ENCODE results near the gene ZDHHC14.

ZDHHC14 gene

DNA sequence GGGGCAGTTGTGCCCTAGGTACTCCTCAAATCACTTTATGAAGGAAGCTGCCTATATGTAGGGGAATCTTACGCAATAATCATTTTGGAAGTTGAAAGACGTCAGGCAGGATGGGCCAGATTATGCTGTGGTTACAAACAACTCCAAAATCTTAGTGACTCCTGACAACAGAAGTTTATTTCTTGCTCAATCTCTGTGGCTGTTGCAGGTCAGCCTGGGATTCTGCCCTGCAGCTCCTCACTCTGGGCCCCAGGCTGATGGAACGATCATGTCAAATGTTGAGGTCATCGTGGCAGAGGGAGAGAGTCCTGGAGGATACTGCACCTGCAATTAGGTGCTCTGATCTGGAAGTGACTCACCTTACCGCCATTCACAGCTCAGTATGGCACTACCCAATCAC lies 88.4 kb downstream of the ZDHHC14 start:
- H3K4me3 ChIP-seq (ENCODE audit: insufficient read depth, low read length, poor library complexity, severe bottlenecking) = no peak overlapping the region
- H4K20me1 ChIP-seq (ENCODE audit: low read depth, low read length) = no peaks in the 10 kb centered on the region
- H2AFZ ChIP-seq (ENCODE audit: low read depth, low read length, severe bottlenecking) = no peak overlapping the region
- no peaks in the 10 kb centered on the region for H3K36me3 ChIP-seq (ENCODE audit: low read length)
- H3K79me2 ChIP-seq (ENCODE audit: insufficient read depth, low read length) = no peaks in the 10 kb centered on the region
- no peaks in the 10 kb centered on the region for H3K9me3 ChIP-seq (ENCODE audit: insufficient read depth, low read length)
- H3K9ac ChIP-seq (ENCODE audit: low read length) = no peak overlapping the region
- TF ChIP-seq, protein P1, sequence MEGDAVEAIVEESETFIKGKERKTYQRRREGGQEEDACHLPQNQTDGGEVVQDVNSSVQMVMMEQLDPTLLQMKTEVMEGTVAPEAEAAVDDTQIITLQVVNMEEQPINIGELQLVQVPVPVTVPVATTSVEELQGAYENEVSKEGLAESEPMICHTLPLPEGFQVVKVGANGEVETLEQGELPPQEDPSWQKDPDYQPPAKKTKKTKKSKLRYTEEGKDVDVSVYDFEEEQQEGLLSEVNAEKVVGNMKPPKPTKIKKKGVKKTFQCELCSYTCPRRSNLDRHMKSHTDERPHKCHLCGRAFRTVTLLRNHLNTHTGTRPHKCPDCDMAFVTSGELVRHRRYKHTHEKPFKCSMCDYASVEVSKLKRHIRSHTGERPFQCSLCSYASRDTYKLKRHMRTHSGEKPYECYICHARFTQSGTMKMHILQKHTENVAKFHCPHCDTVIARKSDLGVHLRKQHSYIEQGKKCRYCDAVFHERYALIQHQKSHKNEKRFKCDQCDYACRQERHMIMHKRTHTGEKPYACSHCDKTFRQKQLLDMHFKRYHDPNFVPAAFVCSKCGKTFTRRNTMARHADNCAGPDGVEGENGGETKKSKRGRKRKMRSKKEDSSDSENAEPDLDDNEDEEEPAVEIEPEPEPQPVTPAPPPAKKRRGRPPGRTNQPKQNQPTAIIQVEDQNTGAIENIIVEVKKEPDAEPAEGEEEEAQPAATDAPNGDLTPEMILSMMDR (IDR thresholded peaks at IDR 0.05; ENCODE audit: insufficient read depth, low read length, poor library complexity, severe bottlenecking) = no peak
- TF ChIP-seq EZH2phosphoT487 (conservative IDR thresholded peaks at IDR 0.05; ENCODE audit: low read length) = no peak
- H3K9me2 ChIP-seq (replicated peaks; ENCODE audit: insufficient read depth, low read length) = no peaks in the 10 kb centered on the region
- no peaks in the 10 kb centered on the region for H3K27me3 ChIP-seq (ENCODE audit: low read length)
- no peak overlapping the region for H3K27ac ChIP-seq (ENCODE audit: low read depth, low read length)
- no peaks in the 10 kb centered on the region for H3F3A ChIP-seq (ENCODE audit: insufficient read depth)
- H3K4me2 ChIP-seq (ENCODE audit: low read depth, low read length, poor library complexity, severe bottlenecking) = no peak overlapping the region

DNA sequence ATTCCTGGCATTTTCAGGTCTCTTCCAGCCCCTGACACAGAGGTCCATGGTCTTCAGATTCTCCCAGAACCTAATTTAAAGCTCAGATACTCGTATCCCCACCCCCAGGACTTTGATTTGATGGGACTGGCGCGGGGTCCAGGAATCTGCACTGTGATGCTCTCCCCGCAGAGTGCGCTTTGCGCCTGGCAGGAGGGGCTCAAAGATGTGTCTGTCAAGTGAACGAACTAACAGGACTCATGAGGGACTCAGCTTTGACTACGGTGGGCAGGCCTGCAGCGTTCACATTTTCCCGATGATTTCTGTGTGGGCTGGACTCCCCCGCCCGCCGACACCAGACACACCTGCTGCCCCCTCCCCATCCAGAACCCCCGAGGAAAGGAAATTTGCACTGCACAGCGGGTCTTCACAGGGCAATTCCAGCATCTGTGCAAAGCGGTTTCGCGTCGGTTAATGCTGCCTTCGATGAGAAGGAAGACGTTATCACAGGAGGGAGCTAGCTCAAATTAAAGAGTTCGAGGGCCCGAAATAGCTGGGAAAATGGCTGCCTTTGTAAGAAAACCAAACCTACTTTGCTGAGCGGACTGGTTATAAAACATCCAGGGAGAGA lies 90.2 kb downstream of the ZDHHC14 start:
- Histone ChIP-seq H3K27me3 (ENCODE audit: low read length) (no peaks in the 10 kb centered on the region), H3K79me2 (ENCODE audit: insufficient read depth, low read length) (no peaks in the 10 kb centered on the region), H4K20me1 (ENCODE audit: low read depth, low read length) (no peaks in the 10 kb centered on the region), H3K4me2 (ENCODE audit: low read depth, low read length, poor library complexity, severe bottlenecking) (no peak overlapping the region), H2AFZ (ENCODE audit: low read depth, low read length, severe bottlenecking) (no peak overlapping the region), H3K9me2 (replicated peaks; ENCODE audit: insufficient read depth, low read length) (no peaks in the 10 kb centered on the region), H3K4me3 (ENCODE audit: insufficient read depth, low read length, poor library complexity, severe bottlenecking) (no peak overlapping the region), H3K36me3 (ENCODE audit: low read length) (no peaks in the 10 kb centered on the region), H3K9ac (ENCODE audit: low read length) (no peak overlapping the region), H3F3A (ENCODE audit: insufficient read depth) (no peaks in the 10 kb centered on the region), H3K27ac (ENCODE audit: low read depth, low read length) (no peak overlapping the region), H3K9me3 (ENCODE audit: insufficient read depth, low read length) (no peaks in the 10 kb centered on the region)
- TF ChIP-seq EZH2phosphoT487 (conservative IDR thresholded peaks at IDR 0.05; ENCODE audit: low read length) = no peak
- TF ChIP-seq, protein P1 (IDR thresholded peaks at IDR 0.05; ENCODE audit: insufficient read depth, low read length, poor library complexity, severe bottlenecking) = no peak

DNA sequence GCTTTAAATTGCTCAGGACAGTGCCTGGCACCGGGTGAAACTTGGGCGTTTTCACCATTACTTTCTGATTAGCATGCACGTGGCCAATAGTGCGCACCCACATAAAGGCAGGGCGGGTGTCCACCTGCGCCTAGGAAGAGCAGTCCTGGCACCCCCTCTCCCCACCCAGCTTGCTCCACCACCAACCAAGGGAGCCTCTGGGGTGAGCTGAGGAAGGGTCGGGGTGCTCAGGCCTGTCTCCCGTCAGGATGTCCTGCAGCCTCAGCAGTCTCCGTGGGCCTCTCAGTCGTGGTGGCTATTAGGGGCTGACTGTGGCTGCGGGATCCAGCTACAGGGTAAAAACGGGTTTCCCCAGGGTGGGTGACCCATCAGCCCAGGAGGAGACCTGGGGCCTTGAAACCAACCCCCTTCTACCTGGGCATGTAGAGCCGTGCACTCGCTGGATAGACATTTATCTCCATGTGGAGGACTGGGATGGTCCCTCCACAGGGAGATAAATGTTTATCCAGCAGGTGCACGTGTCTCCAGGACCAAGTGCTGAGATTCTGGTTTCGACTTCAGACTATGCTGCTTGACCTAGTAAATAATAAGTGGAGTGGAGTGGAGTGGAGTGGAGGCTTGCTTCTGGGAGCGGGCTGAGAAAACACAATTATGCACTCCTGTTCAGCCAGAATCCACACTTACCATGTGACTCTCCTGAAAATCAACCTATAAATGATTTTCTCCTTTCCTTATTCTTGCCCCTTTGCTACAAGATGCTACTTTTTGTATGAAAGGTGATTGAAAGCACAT lies 91.1 kb downstream of the ZDHHC14 start:
- H3K9me3 ChIP-seq (ENCODE audit: insufficient read depth, low read length) = no peaks in the 10 kb centered on the region
- no peaks in the 10 kb centered on the region for H3K79me2 ChIP-seq (ENCODE audit: insufficient read depth, low read length)
- TF ChIP-seq, protein P1 (IDR thresholded peaks at IDR 0.05; ENCODE audit: insufficient read depth, low read length, poor library complexity, severe bottlenecking) = no peak
- no peak for TF ChIP-seq EZH2phosphoT487 (conservative IDR thresholded peaks at IDR 0.05; ENCODE audit: low read length)
- no peak overlapping the region for H3K27ac ChIP-seq (ENCODE audit: low read depth, low read length)
- no peaks in the 10 kb centered on the region for H3F3A ChIP-seq (ENCODE audit: insufficient read depth)
- no peaks in the 10 kb centered on the region for H3K27me3 ChIP-seq (ENCODE audit: low read length)
- no peaks in the 10 kb centered on the region for H4K20me1 ChIP-seq (ENCODE audit: low read depth, low read length)
- no peak overlapping the region for H3K9ac ChIP-seq (ENCODE audit: low read length)
- H3K36me3 ChIP-seq (ENCODE audit: low read length) = no peaks in the 10 kb centered on the region
- H2AFZ ChIP-seq (ENCODE audit: low read depth, low read length, severe bottlenecking) = no peak overlapping the region
- no peaks in the 10 kb centered on the region for H3K9me2 ChIP-seq (replicated peaks; ENCODE audit: insufficient read depth, low read length)
- no peak overlapping the region for H3K4me3 ChIP-seq (ENCODE audit: insufficient read depth, low read length, poor library complexity, severe bottlenecking)
- H3K4me2 ChIP-seq (ENCODE audit: low read depth, low read length, poor library complexity, severe bottlenecking) = no peak overlapping the region
